Measurements from ENCODE around the gene CHSY1. TPM values are rescaled to one million over a fixed set of nuclear protein-coding genes. Genes with fewer than 3 reads are reported as not detected.
A peak's percentile ranks its signal among the peaks of the same experiment; 100 is the strongest.

Gene CHSY1
- total RNA-seq, 1 donor from 2014 or later: 27.6 TPM

- H3K9me3 Mint-ChIP-seq (ENCODE audit: unreplicated experiment): no peaks in the 10 kb centered on the region
- peak; percentile 16 for TF ChIP-seq CTCF (IDR thresholded peaks at IDR 0.05; ENCODE audit: unreplicated experiment)
- H3K4me3 Mint-ChIP-seq (ENCODE audit: unreplicated experiment): no peak overlapping the region
Observed at GRCh38 chr15:101254157-101255050, 2.6 kb upstream of the CHSY1 start.

GRCh38 chr15:101252836-101253235 lies 988 bp upstream of the CHSY1 start:
- no peaks in the 10 kb centered on the region for H3K9me3 Mint-ChIP-seq (ENCODE audit: unreplicated experiment)
- no peak for TF ChIP-seq CTCF (IDR thresholded peaks at IDR 0.05; ENCODE audit: unreplicated experiment)
- DNase-seq (ENCODE audit: low spot score): no peak
- peaks cover 19% of the 10 kb centered on the region for H3K27me3 Mint-ChIP-seq (ENCODE audit: unreplicated experiment)
- H3K4me3 Mint-ChIP-seq (ENCODE audit: unreplicated experiment): peak overlapping the region; percentile 94
- H3K36me3 Mint-ChIP-seq (ENCODE audit: low read depth, unreplicated experiment): no peaks in the 10 kb centered on the region
- H3K27ac Mint-ChIP-seq (ENCODE audit: unreplicated experiment): peak overlapping the region; percentile 61
- peaks cover 11% of the 10 kb centered on the region for H3K4me1 Mint-ChIP-seq (ENCODE audit: unreplicated experiment)

More at GRCh38 chr15:101254157-101255050, 2.6 kb upstream of the CHSY1 start:
- no peak for DNase-seq (ENCODE audit: low spot score)
- peaks cover 11% of the 10 kb centered on the region for H3K4me1 Mint-ChIP-seq (ENCODE audit: unreplicated experiment)
- no peaks in the 10 kb centered on the region for H3K36me3 Mint-ChIP-seq (ENCODE audit: low read depth, unreplicated experiment)
- H3K27me3 Mint-ChIP-seq (ENCODE audit: unreplicated experiment): peaks cover 17% of the 10 kb centered on the region
- H3K27ac Mint-ChIP-seq (ENCODE audit: unreplicated experiment): no peak overlapping the region

- Mint-ChIP-seq H3K4me1 (ENCODE audit: unreplicated experiment) (peaks cover 11% of the 10 kb centered on the region), H3K9me3 (ENCODE audit: unreplicated experiment) (no peaks in the 10 kb centered on the region), H3K27me3 (ENCODE audit: unreplicated experiment) (peaks cover 19% of the 10 kb centered on the region), H3K36me3 (ENCODE audit: low read depth, unreplicated experiment) (no peaks in the 10 kb centered on the region), H3K4me3 (ENCODE audit: unreplicated experiment) (peak overlapping the region; percentile 96), H3K27ac (ENCODE audit: unreplicated experiment) (peak overlapping the region; percentile 82)
- peak; percentile 44 for DNase-seq (ENCODE audit: low spot score)
- no peak for TF ChIP-seq CTCF (IDR thresholded peaks at IDR 0.05; ENCODE audit: unreplicated experiment)
Observed at GRCh38 chr15:101250873-101251829, 697 bp downstream of the CHSY1 start.

GRCh38 chr15:101250341-101250831 lies 1.5 kb downstream of the CHSY1 start:
- Mint-ChIP-seq H3K27ac (ENCODE audit: unreplicated experiment) (peak overlapping the region; percentile 82), H3K4me3 (ENCODE audit: unreplicated experiment) (peak overlapping the region; percentile 96), H3K27me3 (ENCODE audit: unreplicated experiment) (peaks cover 19% of the 10 kb centered on the region), H3K4me1 (ENCODE audit: unreplicated experiment) (peaks cover 11% of the 10 kb centered on the region), H3K36me3 (ENCODE audit: low read depth, unreplicated experiment) (no peaks in the 10 kb centered on the region), H3K9me3 (ENCODE audit: unreplicated experiment) (no peaks in the 10 kb centered on the region)
- no peak for DNase-seq (ENCODE audit: low spot score)
- no peak for TF ChIP-seq CTCF (IDR thresholded peaks at IDR 0.05; ENCODE audit: unreplicated experiment)
